ENCODE data around the gene KIRREL3.

KIRREL3 gene

DNA sequence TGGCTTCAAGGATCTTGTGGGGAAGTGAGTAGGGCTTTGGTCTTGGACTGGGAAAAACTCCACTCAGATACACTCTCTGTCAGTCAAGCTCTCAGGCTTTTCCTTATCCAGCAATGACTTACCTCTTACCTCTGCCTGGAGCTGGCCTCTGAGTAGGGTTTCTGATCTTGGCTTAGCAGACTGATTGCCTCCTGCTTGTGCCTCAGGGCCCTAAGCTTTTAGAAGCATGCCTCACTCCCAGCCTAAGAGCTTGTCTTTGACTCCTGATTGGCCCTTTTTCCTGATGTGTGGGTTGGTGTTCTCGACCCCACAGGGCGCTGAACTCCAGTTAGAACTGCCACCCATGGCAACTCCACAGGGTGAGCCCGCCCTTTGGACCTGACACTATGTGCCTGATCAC, 370.1 kb downstream of the KIRREL3 start:
- no peak overlapping the region for H3K27ac ChIP-seq (replicated peaks)
- peaks cover 2% of the 10 kb centered on the region for H3K27me3 ChIP-seq (ENCODE audit: insufficient read depth, poor library complexity, severe bottlenecking)
- no peak overlapping the region for H3K4me3 ChIP-seq (replicated peaks; ENCODE audit: insufficient read depth, low read length)
- no peak for DNase-seq (ENCODE audit: low read depth in 1 of 2, low spot score in 1 of 2)
- TF ChIP-seq, protein P1, sequence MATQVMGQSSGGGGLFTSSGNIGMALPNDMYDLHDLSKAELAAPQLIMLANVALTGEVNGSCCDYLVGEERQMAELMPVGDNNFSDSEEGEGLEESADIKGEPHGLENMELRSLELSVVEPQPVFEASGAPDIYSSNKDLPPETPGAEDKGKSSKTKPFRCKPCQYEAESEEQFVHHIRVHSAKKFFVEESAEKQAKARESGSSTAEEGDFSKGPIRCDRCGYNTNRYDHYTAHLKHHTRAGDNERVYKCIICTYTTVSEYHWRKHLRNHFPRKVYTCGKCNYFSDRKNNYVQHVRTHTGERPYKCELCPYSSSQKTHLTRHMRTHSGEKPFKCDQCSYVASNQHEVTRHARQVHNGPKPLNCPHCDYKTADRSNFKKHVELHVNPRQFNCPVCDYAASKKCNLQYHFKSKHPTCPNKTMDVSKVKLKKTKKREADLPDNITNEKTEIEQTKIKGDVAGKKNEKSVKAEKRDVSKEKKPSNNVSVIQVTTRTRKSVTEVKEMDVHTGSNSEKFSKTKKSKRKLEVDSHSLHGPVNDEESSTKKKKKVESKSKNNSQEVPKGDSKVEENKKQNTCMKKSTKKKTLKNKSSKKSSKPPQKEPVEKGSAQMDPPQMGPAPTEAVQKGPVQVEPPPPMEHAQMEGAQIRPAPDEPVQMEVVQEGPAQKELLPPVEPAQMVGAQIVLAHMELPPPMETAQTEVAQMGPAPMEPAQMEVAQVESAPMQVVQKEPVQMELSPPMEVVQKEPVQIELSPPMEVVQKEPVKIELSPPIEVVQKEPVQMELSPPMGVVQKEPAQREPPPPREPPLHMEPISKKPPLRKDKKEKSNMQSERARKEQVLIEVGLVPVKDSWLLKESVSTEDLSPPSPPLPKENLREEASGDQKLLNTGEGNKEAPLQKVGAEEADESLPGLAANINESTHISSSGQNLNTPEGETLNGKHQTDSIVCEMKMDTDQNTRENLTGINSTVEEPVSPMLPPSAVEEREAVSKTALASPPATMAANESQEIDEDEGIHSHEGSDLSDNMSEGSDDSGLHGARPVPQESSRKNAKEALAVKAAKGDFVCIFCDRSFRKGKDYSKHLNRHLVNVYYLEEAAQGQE (IDR thresholded peaks at IDR 0.05; ENCODE audit: insufficient replicate concordance, low read depth), result no peak

GRCh38 chr11:126628790-126629621, 371.6 kb downstream of the KIRREL3 start:
- DNase-seq (ENCODE audit: low read depth in 1 of 2, low spot score in 1 of 2), result no peak
- H3K27ac ChIP-seq (replicated peaks), result no peak overlapping the region

GRCh38 chr11:126628450-126628789, 372.1 kb downstream of the KIRREL3 start:
- H3K27me3 ChIP-seq (ENCODE audit: insufficient read depth, poor library complexity, severe bottlenecking), result peaks cover 2% of the 10 kb centered on the region
- no peak for TF ChIP-seq SPI1 (IDR thresholded peaks at IDR 0.05; ENCODE audit: borderline replicate concordance, low read depth)
- no peak for TF ChIP-seq CTCF (IDR thresholded peaks at IDR 0.05; ENCODE audit: insufficient read depth, low read length)
- no peak for TF ChIP-seq POLR2AphosphoS5 (IDR thresholded peaks at IDR 0.05; ENCODE audit: low read depth)
- TF ChIP-seq GABPA (IDR thresholded peaks at IDR 0.05; ENCODE audit: low read depth), result no peak
- TF ChIP-seq, protein P1 (IDR thresholded peaks at IDR 0.05; ENCODE audit: insufficient replicate concordance, low read depth), result no peak
- no peak overlapping the region for H3K27ac ChIP-seq (replicated peaks)
- no peak overlapping the region for H3K4me3 ChIP-seq (replicated peaks; ENCODE audit: insufficient read depth, low read length)
- DNase-seq (ENCODE audit: low read depth in 1 of 2, low spot score in 1 of 2), result no peak

More at GRCh38 chr11:126628790-126629621, 371.6 kb downstream of the KIRREL3 start:
- no peak overlapping the region for H3K4me3 ChIP-seq (replicated peaks; ENCODE audit: insufficient read depth, low read length)
- TF ChIP-seq CTCF (IDR thresholded peaks at IDR 0.05; ENCODE audit: insufficient read depth, low read length) (no peak), SPI1 (IDR thresholded peaks at IDR 0.05; ENCODE audit: borderline replicate concordance, low read depth) (no peak), POLR2AphosphoS5 (IDR thresholded peaks at IDR 0.05; ENCODE audit: low read depth) (no peak), GABPA (IDR thresholded peaks at IDR 0.05; ENCODE audit: low read depth) (no peak)
- TF ChIP-seq, protein P1 (IDR thresholded peaks at IDR 0.05; ENCODE audit: insufficient replicate concordance, low read depth), result no peak
- H3K27me3 ChIP-seq (ENCODE audit: insufficient read depth, poor library complexity, severe bottlenecking), result peaks cover 2% of the 10 kb centered on the region

All from HL-60 (cell line).